NT2/D1 (cell line): Measurements from ENCODE around the gene ATP2A2.

Source experiments
- DNase-seq: peaks from one replicate; pipeline ENCODE4 v3.0.0-alpha.2; 2011; ENCODE audit warnings: low read depth, low spot score
- H3K27me3 ChIP-seq: 2 replicates; pipeline ENCODE4 v1.6.0; 2011; ENCODE audit warnings: mild to moderate bottlenecking; ENCODE audit not compliant: insufficient read length, insufficient read depth
- H3K36me3 ChIP-seq: 2 replicates; pipeline ENCODE4 v1.6.1; 2011; ENCODE audit warnings: mild to moderate bottlenecking, low read length, mixed read lengths; ENCODE audit not compliant: insufficient read depth, insufficient read length
- H3K4me1 ChIP-seq: 2 replicates; pipeline ENCODE4 v1.5.1; 2011; ENCODE audit not compliant: insufficient read depth, insufficient read length
- H3K4me3 ChIP-seq: 2 replicates; pipeline ENCODE4 v1.5.1; 2011; ENCODE audit warnings: low read depth; ENCODE audit not compliant: insufficient read length
- H3K9ac ChIP-seq: 2 replicates; pipeline ENCODE4 v1.6.0; 2011; ENCODE audit warnings: low read depth; ENCODE audit not compliant: insufficient read length
- H3K9me3 ChIP-seq: 2 replicates; pipeline ENCODE4 v1.5.1; 2011; ENCODE audit warnings: mild to moderate bottlenecking, low read length; ENCODE audit not compliant: insufficient read depth
- SUZ12 ChIP-seq: IDR thresholded peaks from 2 replicates; pipeline ENCODE4 v1.6.1; 2011; ENCODE audit not compliant: insufficient read length, insufficient read depth; ENCODE audit errors: extremely low read depth
- YY1 ChIP-seq: IDR thresholded peaks from 2 replicates; pipeline ENCODE4 v1.6.1; 2011; ENCODE audit not compliant: insufficient read length, insufficient read depth
- ZNF274 ChIP-seq: IDR thresholded peaks from 2 replicates; pipeline ENCODE4 v1.6.1; 2011; ENCODE audit warnings: mild to moderate bottlenecking, low read depth, low read length

The ATP2A2 gene

GRCh38 chr12:110262442-110263388 is 18.3 kb upstream of the ATP2A2 start:
- no peak for DNase-seq
- Histone ChIP-seq H3K9ac (no peak overlapping the region), H3K36me3 (no peaks in the 10 kb centered on the region)

GRCh38 chr12:110266381-110266960 is 14.6 kb upstream of the ATP2A2 start:
- Histone ChIP-seq H3K4me1 (peaks cover 8% of the 10 kb centered on the region), H3K9ac (no peak overlapping the region), H3K9me3 (no peaks in the 10 kb centered on the region), H3K27me3 (no peaks in the 10 kb centered on the region), H3K36me3 (no peaks in the 10 kb centered on the region), H3K4me3 (no peak overlapping the region)
- DNase-seq: no peak
- no peak for TF ChIP-seq YY1
- TF ChIP-seq SUZ12: no peak

More at GRCh38 chr12:110262442-110263388, 18.3 kb upstream of the ATP2A2 start:
- Histone ChIP-seq H3K27me3 (no peaks in the 10 kb centered on the region), H3K4me1 (peaks cover 3% of the 10 kb centered on the region), H3K9me3 (no peaks in the 10 kb centered on the region), H3K4me3 (no peak overlapping the region)
- TF ChIP-seq ZNF274: no peak
- no peak for TF ChIP-seq YY1
- no peak for TF ChIP-seq SUZ12

- Histone ChIP-seq H3K27me3 (no peaks in the 10 kb centered on the region), H3K4me1 (peaks cover 8% of the 10 kb centered on the region), H3K9ac (peak overlapping the region; percentile 63), H3K36me3 (no peaks in the 10 kb centered on the region), H3K9me3 (no peaks in the 10 kb centered on the region), H3K4me3 (no peak overlapping the region)
- no peak for TF ChIP-seq YY1
- no peak for DNase-seq
These were observed 13.9 kb upstream of the ATP2A2 start for GRCh38 chr12:110266980-110267620.

- H3K27me3 ChIP-seq: no peaks in the 10 kb centered on the region
- no peak overlapping the region for H3K4me3 ChIP-seq
- DNase-seq: peak; percentile 86
- H3K4me1 ChIP-seq: peaks cover 16% of the 10 kb centered on the region
- H3K36me3 ChIP-seq: no peaks in the 10 kb centered on the region
- no peak for TF ChIP-seq SUZ12
- no peak for TF ChIP-seq ZNF274
- TF ChIP-seq YY1: no peak
- H3K9ac ChIP-seq: peak overlapping the region; percentile 4
- H3K9me3 ChIP-seq: no peaks in the 10 kb centered on the region
These were observed 11.4 kb upstream of the ATP2A2 start for GRCh38 chr12:110269622-110270124.

- Histone ChIP-seq H3K9ac (peak overlapping the region; percentile 4), H3K4me3 (no peak overlapping the region), H3K27me3 (no peaks in the 10 kb centered on the region), H3K36me3 (no peaks in the 10 kb centered on the region), H3K4me1 (peaks cover 16% of the 10 kb centered on the region), H3K9me3 (no peaks in the 10 kb centered on the region)
- no peak for DNase-seq
- no peak for TF ChIP-seq SUZ12
- no peak for TF ChIP-seq YY1
These were observed 10.7 kb upstream of the ATP2A2 start for GRCh38 chr12:110270125-110270962.

GRCh38 chr12:110271015-110271414 is 10.0 kb upstream of the ATP2A2 start:
- DNase-seq: no peak
- no peaks in the 10 kb centered on the region for H3K27me3 ChIP-seq
- no peak overlapping the region for H3K4me3 ChIP-seq
- H3K36me3 ChIP-seq: no peaks in the 10 kb centered on the region
- peaks cover 16% of the 10 kb centered on the region for H3K4me1 ChIP-seq
- TF ChIP-seq ZNF274 (no peak), YY1 (no peak), SUZ12 (no peak)
- no peak overlapping the region for H3K9ac ChIP-seq
- no peaks in the 10 kb centered on the region for H3K9me3 ChIP-seq
